H54 (cell line): ENCODE results near the gene C17orf114.

Experiments
- DNase-seq: peaks from one replicate; pipeline ENCODE4 v3.0.0; 2011; ENCODE audit warnings: low spot score, mixed read lengths; ENCODE audit not compliant: insufficient read length
- FAIRE-seq: peaks from 3 replicates; lab custom pipeline; 2011; peaks lifted over from hg19 to GRCh38; lab: Jason Lieb, UNC
- POLR2A ChIP-seq: IDR thresholded peaks from 2 replicates; pipeline ENCODE4 v1.6.1; 2011; ENCODE audit warnings: low read depth, mild to moderate bottlenecking, low read length

Gene C17orf114

DNA sequence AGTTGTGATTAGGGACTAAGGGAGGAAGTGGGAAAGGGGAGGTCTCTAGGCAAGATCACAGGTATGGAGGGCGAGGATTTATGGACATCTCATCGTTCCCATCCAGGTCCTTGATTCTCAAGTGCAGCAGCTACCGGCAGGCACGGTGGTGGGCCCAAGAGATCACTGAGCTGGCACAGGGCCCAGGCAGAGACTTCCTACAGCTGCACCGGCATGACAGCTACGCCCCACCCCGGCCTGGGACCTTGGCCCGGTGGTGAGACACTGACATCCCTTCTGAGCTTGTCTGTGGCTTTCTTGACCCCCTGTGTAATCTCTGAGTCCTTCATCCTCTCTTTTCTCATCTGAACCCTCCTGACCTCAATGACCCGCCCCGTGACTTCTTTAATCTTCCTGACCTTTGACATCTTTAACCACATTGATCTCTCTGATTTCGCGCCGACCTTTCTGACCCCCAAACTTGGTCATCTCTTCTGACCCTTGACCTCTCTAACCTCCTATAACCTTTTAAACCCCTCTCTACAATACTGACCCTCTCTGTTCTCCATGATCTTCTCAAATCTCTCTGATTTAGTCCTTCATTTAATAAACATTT, 8.7 kb upstream of the C17orf114 start:
- DNase-seq: no peak
- TF ChIP-seq POLR2A: no peak
- FAIRE-seq: no peak

DNA sequence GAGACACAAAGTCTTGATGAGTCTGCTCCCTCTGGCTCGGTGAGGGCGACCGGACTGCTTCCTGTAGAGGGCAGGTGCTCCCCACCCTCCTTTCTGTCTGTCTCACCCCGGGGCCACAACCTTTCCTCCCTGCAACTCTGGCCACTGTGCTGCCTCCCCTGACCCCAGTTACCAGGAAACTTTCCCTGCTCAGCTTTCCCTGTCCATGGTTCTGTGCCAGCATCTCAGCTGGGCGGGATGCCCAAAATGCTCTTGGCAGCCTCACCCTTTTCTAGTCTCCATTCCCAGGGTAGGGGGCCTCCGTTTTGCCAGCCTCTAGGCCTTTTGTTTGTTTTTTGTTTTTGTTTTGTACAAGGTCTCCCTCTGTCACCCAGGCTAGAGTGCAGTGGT, 6.2 kb upstream of the C17orf114 start:
- no peak for TF ChIP-seq POLR2A
- FAIRE-seq (no peak), DNase-seq (no peak)

DNA sequence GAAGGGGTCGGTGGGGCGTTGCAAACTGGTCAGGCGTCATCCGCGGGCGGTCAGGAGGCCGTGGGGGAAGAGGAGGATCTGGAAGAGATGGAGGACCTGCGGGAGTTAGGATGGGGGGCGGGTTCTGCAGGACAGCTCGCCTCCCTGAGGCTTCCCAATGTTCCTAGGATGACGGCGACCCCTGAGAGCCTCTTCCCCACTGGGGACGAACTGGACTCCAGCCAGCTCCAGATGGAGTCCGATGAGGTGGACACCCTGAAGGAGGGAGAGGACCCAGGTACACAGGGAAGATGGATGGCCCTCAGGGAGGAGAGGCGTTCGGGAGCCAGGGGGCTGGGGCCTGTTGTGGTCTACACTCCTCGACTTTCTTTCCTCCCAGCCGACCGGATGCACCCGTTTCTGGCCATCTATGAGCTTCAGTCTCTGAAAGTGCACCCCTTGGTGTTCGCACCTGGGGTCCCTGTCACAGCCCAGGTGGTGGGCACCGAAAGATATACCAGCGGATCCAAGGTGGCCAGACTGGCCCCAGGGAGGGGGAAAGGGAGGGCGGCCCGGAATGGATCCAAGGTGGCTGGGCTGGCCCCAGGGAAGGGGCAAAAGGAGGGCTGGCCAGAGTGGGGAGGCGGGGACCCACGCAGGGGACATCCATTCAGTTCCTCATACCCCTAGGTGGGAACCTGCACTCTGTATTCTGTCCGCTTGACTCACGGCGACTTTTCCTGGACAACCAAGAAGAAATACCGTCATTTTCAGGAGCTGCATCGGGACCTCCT, 5.7 kb upstream of the C17orf114 start:
- no peak for TF ChIP-seq POLR2A
- FAIRE-seq (no peak), DNase-seq (no peak)

DNA sequence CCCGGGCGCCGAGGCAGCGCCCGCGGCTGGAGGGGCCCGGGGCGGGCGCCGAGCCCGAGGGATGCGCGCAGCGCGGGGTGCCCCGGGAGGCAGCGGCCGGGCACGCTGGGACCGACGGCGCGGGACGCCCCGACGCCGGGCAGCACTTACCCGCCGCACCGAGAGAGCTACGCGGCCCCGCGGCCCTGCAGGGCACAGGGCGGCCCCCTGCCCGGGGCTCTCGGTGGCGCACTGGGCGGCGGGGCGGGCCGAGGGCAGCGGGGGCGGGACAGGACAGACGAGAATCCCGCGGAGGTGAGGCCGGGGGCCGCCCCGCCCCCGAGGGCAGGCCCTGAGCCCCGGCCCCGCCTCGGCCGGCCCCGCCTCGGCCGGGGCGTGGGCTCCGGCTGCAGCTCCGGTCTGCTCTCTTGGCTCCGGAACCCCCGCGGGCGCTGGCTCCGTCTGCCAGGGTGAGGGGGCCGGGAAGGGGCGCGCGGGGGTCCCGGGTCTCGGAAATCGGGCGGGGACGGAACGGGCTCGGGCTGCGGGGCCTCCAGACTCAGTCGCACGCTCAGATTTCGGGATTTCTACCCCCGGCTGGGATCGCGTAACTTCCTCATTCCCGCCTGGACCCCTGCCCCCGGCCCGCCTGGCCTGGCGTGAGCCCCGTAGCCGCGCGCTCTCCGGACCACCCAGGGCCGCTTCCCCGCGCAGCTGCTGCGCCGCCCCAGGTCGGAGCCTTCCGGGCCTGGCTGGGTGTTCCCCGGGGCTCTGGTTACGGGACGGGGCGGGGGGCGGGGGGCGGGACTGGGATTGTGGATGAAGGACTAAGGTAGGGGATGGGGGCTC, 4.9 kb upstream of the C17orf114 start, which contains the start of gene PLD2:
TSS of gene PLD2 (plus strand) at position 376 of the 828 bp plus-strand sequence. CDS start 621 bp downstream, outside the sequence.
- DNase-seq (peak; percentile 95), FAIRE-seq (no peak)
- TF ChIP-seq POLR2A: peak; percentile 68

DNA sequence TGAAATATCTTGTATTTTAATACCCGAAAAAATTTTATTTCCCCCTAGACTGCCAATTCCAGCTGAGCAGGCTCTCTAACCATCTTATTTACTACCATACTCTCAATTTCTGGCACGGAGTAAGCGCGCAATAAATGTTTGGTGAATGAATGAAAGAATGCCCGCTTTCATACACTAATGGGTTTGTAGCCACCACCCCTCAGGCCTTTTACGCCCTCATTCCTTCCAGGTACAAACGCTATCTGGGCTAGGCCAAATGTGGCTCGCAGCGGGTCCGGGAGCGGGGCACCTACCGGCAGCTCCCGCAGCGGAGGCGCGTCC, 4.3 kb upstream of the C17orf114 start:
- DNase-seq (no peak), FAIRE-seq (no peak)
- no peak for TF ChIP-seq POLR2A

DNA sequence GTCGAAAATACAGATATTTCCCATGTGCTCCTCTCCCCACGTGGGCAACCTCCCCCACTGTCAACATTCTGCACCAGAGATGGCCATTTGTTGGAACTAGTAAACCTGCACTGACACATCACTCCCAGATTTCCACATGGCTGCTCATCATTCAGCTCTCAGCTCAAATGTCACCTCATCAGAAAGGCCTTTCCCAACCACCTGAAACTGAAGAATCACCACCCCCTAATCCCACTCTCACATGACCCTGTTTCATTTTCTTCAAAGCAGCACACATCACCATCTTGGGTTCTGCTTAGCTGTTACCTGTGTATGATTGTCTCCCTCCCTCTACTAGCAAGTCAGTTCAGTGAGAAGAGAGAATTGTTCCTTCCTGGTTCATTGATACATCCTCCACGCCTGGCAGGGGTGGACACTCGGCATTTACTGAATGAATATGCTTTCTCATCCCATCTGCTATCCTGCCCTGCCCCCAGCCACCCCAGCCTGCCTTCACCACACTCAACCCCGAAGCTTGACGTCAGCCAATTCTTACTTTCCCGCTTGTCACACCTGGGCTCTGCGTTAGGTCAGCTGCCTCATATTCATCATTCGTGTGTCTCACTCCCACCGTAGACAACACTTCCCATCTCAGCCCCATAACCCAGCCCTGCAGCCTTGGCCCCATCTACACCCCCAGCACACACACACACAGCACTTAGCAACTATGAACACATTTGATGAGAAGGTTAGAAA, 1.5 kb downstream of the C17orf114 start:
- no peak for TF ChIP-seq POLR2A
- DNase-seq (no peak), FAIRE-seq (no peak)

DNA sequence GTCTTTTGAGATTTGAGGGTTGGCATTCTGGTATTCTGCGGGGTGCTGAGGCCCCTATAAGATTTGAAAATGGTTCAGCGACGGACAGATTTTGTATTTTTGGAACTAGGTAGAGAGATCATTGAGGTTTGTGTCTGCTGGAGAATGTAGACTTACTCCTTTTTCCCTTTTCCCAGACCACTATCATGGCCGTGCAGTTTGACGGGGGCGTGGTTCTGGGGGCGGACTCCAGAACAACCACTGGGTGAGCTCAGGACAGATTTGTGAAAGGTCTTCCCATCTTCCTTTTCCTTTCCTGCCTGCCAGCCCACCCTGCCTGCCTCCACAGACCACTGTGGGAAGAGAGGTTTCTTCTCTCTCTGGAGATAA, 5.6 kb downstream of the C17orf114 start:
- no peak for FAIRE-seq
- no peak for TF ChIP-seq POLR2A
- peak; percentile 53 for DNase-seq

DNA sequence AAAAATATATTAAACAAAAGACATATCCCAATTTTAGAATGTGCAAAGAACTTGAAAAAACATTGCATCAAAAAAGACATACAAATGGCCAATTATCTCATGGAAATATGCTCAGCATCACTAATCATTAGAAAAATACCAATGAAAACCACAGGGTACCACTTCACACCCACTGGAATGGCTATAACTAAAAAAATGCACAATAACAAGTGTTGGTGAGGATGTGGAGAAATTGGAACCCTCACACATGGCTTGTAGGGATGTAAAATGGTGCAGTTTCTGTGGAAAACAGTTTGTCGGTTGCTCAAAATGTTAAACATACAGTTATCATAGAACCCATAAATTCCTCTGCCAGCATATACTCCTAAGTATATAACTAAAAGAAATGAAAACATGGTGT, 7.0 kb downstream of the C17orf114 start:
- no peak for FAIRE-seq
- TF ChIP-seq POLR2A: no peak
- DNase-seq: no peak

DNA sequence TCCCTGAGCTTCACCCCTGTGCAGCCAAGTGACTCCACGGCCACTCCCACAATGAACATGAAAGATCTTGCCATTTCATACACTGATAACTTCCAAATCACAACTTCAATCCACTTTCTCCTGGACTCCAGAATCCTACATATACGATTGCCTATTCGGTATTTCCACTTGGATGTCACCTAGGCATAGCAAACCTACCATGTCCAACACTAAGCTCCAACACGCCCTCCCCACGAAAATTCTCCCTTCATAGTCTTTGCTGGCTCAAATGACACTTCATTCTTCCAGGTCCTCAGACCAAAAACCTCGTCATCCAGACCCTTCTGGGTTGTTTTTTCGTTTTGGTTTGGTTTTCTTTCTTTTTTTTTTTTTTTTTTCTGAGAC, 11.4 kb downstream of the C17orf114 start:
- no peak for FAIRE-seq
- TF ChIP-seq POLR2A: no peak
- DNase-seq: no peak

DNA sequence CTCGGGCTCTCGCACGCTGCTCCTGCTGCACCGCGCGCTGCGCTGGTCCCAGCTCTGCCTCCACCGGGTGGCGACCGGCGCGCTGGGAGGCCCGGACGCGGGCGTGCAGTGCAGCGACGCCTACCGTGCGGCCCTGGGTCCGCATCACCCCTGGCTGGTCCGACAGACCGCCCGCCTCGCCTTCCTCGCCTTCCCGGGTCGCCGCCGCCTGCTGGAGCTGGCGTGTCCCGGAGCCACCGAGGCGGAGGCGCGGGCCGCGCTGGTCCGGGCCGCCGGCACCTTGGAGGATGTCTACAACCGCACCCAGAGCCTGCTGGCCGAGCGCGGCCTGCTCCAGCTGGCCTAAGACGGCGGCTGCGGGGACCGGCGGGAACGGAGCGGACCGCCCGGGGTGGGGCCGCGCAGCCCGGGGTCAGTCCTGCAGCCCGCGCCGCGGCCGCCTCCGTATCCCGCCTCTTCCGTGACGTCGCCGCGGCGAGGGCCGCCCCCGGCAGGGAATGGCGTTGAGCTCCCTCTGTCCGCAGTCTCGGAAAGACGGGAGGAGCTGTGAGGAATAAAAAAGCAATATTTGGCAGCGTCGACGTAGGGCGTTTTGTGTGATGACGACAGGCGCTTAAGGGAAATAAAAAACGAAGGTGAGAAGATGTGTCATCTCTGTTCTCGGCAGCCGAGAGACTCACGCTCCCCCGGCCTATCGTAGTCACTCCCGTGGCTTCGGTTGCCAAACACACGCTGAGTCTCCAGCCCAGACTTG, 12.0 kb downstream of the C17orf114 start:
- DNase-seq (peak; percentile 88), FAIRE-seq (no peak)
- peak; percentile 83 for TF ChIP-seq POLR2A

DNA sequence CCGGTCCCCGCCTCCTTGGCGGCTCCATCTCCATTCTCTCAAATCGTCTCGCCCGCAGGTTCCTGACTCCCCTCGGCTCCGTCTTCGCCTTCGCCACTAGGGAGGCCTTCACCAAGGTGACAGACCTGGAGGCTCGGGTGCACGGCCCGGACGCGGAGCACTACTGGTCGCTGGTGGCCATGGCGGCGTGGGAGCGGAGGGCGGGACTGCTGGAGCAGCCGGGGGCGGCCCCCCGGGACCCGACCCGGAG, 12.5 kb downstream of the C17orf114 start:
- DNase-seq (no peak), FAIRE-seq (no peak)
- TF ChIP-seq POLR2A: no peak

DNA sequence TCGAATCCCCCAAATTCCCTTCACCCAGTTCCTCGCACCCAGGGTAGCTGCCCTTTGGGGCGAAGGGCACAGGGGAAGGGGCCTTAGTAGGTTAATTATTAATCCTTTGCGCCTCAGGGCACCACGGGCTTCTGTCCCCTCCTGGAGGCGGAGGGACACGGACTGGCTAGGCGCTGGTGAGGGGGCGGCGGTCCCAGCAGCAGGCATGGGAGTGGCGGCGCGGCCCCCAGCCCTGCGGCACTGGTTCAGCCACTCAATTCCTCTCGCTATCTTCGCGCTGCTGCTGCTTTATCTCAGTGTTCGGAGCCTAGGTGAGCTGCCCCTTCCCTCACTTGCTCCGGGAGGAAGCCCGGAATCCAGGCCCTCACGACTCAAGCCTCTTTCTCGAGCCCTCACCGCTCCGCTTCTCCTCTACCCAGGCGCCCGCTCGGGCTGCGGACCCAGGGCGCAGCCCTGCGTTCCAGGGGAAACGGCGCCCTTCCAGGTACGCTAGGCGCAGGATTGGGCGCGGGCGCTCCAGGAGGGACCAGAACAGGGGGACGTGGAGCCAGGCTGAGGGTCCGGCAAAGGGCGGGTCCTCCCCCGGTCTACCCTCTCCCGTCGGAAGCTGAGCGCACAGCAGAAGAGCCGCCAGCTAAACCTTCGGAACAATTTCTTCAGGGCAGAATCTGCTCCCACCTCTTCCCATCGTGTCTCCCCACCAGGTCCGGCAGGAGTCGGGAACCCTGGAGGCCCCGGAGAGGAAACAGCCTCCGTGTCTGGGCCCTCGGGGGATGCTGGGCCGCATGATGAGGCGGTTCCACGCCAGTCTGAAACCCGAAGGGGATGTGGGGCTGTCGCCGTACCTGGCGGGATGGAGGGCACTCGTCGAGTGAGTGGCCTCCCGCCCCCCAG, 13.1 kb downstream of the C17orf114 start, which contains the start of gene GLTPD2:
TSS of gene GLTPD2 (plus strand) at position 158 of the 894 bp plus-strand sequence. CDS start at position 206, 48 bp downstream.
- no peak for TF ChIP-seq POLR2A
- FAIRE-seq: no peak
- no peak for DNase-seq
